DMS79 treated with DMSO at 0.1 percent for 48 hours (cell line): ENCODE data around the gene BCL2.

Experiments used
- DNase-seq: peaks from one replicate; lab custom pipeline; 2025; lab: John Stamatoyannopoulos, UW

BCL2 gene

GRCh38 chr18:63107931-63108330 lies 211.6 kb downstream of the BCL2 start:
- DNase-seq = no peak

DNA sequence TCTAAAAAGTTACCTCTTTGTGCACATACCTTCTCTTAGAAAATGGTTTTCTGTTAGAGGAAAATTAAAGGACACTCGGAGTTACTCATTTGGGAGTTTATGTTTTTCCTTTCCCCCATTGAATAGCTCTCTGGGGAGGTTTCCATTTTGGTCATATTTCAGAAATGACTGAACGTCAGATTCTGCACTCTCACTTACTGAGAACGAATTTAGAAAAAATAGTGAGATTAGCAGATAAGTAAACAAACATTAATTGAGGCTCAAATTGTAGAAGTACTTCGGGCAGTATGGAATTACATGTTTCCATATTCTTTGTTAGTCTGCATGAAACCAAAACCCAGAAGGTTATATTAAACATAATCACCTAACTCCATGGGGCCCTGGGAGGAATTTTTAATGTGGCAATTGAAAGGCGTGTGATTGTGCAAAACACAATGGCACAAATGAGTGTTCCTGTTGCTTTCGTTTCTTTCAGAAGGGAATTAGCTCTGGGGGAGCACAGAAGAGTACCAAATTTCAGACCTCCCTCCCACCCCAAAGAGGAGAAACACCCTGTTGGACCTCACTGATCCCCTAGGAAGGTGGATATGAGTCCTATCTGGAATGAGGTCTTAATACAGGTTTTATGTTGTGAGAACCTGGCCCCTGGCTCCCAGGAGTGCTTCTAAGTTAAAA lies 212.3 kb downstream of the BCL2 start:
- no peak for DNase-seq

- DNase-seq = no peak
Observed at GRCh38 chr18:63106727-63107126, 212.8 kb downstream of the BCL2 start.

DNA sequence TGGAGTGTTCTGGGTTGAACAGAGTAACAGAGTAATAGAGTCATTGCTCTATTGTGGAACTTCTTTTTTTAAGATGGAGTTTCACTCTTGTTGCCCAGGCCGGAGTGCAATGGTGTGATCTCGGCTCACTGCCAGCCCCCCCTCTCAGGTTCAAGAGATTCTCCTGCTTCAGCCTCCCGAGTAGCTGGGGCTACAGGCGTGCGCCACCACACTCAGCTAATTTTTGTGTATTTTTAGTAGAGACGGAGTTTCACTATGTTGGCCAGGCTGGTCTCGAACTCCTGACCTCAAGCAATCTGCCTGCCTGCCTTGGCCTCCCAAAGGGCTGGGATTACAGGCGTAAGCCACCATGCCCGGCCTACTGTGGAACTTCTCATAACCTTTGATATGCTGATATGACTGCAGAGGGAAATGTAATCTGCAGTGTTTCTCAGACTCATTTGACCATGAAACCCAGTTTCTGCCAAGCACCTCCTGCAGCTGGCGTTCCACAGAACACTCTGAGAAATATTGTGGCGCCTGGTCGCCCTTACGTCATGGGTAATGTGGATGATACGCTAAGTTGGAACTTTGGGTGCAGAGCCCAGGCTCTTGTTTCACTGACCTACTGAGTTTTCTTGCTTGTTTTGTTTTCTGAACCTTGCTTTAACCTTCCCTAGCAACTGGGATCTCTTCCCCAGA lies 213.8 kb downstream of the BCL2 start:
- DNase-seq = no peak

DNA sequence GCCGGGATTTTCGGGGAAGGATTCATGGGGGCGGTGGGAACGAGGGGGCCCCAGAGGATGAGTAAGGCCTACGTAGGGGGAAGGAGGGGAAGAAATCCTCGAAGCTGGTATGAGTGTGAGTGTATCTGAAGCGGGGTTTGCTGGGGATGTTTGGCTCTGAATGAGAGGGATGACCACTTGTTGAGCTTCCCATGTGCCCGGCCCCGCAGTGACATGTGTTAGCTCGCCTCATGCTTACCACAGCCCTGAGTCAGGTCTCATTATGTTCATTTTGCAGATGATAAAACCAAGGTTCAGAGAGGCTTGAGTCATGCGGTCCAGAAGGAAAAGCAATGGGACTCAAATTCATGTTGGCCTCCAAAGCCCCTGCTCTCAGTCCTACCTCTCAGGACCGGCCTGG lies 214.7 kb downstream of the BCL2 start:
- no peak for DNase-seq

- no peak for DNase-seq
Observed at GRCh38 chr18:63102941-63103744, 216.4 kb downstream of the BCL2 start.

DNA sequence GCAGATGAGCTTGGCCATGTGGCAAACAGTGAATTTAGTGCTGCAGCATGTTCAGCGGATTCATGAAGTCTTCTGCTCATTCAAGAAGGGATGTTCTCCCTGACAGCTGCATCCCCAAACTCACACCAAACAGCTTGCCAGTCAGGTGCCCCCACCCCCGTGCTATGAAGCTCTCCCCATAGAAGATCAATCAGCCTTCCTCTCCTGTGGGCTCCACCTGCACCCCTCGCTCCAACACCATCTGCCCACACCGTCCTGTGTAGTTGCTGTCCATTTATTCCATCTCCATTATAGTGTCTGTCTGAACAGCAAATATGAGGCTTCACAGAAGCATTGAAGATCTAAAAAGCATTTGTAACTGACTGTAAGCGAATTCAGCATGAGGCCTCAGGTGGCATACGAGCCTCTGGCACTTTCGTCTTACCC lies 218.9 kb downstream of the BCL2 start:
- DNase-seq = no peak

GRCh38 chr18:63099848-63100629 lies 219.5 kb downstream of the BCL2 start:
- DNase-seq = no peak

GRCh38 chr18:63099091-63099840 lies 220.3 kb downstream of the BCL2 start:
- DNase-seq = no peak

- no peak for DNase-seq
Observed at GRCh38 chr18:63098018-63098981, 221.3 kb downstream of the BCL2 start.

DNA sequence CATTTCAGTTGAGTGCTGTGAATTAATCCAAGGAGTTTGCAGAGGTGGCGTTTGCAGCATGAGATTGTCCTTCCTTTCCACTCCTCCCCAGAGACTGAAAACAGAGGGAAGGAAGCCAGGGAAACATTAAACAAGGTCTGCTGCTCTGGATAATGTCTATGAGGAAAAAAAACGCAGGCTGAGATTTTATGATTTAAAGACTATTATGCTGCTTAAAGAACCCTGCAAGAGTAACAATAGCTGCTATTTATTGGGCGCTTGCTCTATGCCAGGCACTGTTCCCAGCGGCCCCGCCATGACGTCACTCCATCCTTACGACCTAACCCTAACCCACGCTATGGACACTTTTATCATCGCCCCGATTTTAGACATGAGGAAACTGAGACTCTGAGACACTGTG lies 222.4 kb downstream of the BCL2 start:
- no peak for DNase-seq

DNA sequence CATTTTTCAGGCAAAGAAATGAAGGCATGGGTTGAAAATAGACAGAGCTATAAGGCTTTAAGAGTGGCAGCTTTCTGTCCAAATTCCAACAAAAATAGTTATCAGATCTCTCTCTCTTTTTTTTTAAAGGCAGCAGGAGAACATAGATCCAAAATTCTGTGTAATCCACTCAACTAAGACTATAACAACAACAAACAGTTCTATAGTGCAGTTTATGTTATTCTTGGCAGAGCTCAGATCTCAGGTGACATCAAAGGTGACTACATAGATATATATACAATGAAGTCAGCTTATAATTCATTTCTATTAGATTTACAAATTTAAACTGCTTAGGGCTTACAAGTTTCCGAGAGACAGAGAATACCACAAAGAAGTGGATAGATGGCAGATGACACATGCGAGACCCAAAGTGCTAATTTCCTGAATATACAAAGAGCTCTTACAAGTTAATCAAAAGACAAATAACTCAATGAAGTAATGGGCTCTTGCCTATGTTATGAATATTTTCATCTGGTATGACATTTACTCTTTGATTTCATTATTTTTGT lies 223.2 kb downstream of the BCL2 start:
- DNase-seq = no peak

GRCh38 chr18:63095768-63096167 lies 223.8 kb downstream of the BCL2 start:
- DNase-seq = no peak

GRCh38 chr18:63091671-63092364 lies 227.8 kb downstream of the BCL2 start:
- DNase-seq = no peak

DNA sequence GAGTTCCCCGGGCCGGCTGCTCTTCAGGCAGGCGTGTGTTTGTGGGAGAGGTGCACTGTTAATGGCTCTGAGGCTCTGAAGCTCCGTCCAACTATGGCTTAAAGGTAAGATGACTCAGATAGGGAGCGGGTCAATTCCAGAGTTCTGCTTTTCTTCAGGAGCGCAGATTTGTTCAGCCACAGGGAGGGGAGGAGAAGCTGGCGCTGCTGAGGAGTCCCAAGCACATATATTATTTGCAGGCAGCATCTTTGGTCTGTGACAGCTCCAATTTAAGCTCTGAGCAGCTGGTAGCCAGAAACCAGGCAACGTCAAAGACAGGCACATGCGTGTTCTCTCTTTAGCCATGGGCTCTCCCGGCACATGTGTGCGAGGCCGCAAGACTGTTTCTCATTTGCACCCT lies 229.2 kb downstream of the BCL2 start:
- no peak for DNase-seq

DNA sequence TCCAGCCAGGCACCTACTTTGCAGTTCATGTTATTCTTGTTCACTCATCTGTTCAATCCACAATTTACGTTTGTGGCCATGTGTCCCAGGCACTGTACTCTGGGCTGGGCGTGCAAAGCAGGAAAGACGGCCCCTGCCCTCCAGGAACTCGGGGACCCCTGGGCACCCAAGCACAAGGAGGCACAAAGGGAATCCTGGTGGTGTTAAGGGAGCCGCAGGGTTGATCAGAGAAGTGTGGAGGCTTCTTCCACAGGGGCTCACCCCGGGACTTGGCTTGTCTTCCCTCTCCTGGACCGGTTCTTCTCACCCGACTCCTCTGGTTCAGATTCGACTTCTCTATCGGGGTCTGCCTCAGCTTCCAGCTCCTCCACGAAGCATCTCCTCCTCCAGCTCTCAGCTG lies 230.5 kb downstream of the BCL2 start:
- DNase-seq = no peak

GRCh38 chr18:63088262-63088661 lies 231.3 kb downstream of the BCL2 start:
- DNase-seq = no peak

DNA sequence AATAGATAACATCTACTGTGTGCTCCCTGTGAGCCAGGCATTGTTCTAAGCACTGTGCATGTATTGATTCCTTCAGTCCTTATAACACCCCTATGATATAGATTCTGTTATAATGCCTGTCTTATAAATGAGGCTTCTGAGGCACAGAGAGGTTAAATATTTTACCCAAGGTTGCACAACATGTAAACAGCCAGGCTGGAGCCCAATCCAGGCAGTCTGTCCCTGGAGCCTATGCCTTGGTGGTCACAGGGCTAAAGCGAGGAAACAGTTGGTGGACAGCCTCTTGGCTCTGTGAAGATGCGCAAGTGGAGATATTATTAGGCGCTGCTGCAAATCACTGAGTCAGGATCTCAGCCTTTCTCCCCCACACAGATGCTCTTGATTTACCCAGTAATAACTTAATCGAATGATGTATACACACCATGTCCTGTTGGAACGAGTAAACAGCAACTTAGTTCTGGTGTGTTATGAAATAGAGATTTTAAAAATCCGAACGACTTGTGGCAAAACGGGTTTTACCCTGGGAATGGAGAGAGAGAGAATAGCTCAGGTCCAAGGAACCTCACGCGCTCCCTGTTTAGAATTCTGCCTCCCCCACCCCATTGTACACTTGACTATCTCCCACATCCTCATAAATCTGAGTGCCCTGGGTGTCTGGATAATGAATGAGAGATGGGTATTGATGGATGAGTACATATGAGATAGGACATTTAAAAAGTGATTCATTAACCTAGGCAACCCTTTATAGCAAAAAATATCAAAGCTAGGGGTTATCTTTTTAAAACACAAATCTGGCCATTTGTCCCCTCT lies 231.9 kb downstream of the BCL2 start:
- DNase-seq = no peak

- DNase-seq = no peak
Observed at GRCh38 chr18:63085611-63086010, 234.0 kb downstream of the BCL2 start.
